Measurements from ENCODE around the gene GLRX5.
"Not testable (repeated sequence)": the region's sequence is repeated elsewhere in the genome, so short reads cannot be mapped to it uniquely, and the experiment has no call there.

Gene GLRX5

GRCh38 chr14:95499354-95499750, 35.5 kb upstream of the GLRX5 start:
- no peak for DNase-seq

DNA sequence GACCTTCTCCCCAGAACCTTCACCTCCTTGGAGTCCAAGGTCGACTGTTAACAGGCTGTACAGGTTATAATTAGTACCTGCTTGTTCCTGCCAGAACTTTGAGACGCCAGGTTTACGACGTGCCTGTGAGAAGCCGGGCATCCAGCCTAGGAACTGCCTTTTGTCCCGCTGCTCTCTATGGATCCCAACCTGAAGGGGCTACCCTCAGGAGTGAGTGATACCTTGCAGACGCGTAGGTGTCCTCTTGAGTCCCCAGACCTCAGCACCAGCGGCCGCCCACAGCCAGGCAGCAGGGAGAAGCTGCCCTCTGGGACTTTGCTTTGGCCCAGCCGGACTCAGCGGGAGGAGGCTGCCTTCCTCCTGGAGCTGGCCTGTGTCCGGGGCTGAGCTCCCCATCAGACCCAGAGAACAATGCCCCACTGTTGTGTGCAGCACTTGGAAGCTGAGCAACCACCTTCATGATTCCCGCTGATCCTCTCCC, 34.6 kb upstream of the GLRX5 start:
- DNase-seq, result no peak

GRCh38 chr14:95500772-95501401, 34.0 kb upstream of the GLRX5 start:
- DNase-seq, result no peak

DNA sequence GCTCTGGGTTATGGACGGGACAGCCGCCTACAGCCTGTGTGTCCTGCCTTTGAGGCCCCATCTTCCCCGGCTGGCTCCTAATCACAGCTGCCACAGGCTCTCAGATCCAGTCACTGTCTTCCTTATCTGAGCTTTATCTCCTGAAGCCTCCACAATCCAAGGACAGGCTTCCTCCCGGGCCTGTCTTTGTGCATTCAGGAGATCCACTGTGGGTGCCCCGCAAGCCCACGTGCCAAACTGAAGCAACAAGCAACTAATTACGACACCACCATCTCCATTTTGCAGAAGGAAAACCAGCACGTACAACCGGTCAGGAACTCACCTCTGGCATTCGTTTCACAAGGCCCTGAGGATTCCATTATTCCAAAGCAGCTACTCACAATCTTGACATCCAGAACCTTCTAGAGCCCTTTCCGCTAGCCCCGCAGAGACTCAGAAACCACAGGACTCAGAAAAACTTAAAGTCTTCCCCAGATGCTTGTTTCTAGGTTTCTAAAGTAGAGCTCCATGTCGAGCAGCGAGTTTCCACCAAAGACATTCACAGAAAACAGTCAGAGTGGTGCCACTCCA, 32.4 kb upstream of the GLRX5 start:
- no peak for DNase-seq

DNA sequence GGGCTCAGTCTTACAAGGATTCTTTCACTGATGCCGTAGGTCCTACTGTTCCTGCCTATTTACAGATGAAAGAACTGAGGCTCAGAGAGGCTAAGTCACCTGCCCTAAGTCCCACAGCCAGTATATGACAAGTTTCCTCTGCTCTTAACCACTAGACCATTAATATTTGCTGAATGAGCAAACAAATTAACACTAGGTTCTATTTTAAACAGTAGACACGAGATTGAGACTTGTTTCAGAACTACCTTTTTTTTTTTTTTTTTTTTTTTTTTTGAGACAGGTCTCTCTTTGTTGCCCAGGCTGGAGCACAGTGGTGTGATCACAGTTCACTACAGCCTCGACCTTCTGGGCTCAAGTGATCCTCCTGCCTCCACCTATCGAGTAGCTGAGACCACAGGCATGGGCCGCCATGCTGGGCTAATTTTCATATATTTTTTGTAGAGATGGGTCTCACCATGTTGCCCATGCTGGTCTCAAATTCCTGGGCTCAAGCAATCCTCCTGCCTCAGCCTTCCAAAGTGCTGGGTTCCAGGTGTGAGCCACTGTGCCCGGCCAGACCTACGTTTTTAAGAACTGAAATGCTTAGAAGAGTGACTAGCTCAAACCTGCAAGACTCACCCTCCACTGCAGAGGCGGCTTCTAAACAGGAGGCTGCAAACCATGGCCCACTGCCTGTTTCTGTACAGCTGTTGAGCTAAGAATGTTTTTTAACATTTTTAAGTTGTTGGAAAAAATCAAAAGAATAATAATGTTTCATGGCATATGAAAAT, 31.3 kb upstream of the GLRX5 start:
- DNase-seq, result no peak

DNA sequence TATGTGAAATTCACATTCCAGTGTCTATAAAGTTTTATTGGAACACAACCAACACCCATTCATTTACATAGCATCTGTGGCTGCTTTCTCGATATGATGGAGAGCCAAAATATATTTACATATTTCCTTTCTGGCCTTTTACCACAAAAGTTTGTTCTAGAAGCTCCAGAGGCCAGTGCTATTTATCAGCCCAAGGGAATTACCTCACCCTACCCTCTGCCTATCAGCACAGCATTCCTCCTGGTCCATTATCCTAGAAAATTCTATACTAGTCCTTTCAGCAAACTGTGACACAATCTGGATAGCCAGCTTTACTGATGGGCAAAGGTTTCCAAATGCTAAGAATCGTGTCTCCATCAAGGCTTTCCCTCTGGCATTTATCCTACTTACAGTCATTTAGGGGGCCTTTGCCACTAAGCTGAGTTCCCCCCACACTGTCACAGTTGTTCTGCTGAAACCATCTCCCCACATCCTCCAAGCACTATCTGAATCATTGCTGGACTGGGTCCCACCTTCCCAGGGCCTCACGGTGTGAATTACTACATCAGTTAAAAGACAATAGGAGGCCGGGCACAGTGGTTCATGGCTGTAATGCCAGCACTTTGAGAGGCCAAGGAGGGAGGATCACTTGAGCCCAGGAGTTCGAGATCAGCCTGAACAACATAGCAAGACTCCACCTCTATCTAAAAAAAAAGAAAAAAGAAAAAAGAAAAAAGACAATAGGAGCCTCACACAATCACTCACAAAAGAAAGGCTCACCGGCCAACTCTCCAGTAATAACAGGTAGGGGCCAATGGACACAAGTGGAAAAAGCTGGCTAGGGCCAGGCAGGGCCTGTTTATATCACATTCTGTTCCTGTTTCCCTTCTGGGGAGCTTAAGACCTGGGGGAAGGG, 30.5 kb upstream of the GLRX5 start:
- peak in 1 of 5 donors; percentile 52 for DNase-seq

GRCh38 chr14:95505030-95505589, 29.7 kb upstream of the GLRX5 start:
- no peak for DNase-seq

- DNase-seq, result no peak
Observed at GRCh38 chr14:95507174-95507573, 27.7 kb upstream of the GLRX5 start.

DNA sequence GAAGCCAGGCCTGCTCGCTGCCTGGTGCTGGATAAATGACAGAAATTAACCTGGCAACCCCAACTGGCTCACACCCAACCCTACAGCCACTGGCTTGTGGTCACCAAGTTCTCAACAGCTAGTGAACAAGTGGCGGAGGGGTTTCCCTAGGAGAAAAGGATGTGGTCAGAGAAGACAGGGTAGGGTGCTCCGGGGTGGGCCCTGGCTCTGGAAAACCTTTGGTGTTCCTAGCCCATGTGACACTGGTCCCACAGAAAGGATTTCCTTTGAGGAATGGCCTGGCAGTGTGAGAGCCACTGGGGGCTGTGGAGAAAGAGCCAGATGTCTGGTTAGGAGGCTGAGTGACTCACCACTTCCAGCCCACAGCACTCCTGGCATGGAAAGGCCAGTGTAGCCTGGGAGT, 27.1 kb upstream of the GLRX5 start:
- no peak for DNase-seq

DNA sequence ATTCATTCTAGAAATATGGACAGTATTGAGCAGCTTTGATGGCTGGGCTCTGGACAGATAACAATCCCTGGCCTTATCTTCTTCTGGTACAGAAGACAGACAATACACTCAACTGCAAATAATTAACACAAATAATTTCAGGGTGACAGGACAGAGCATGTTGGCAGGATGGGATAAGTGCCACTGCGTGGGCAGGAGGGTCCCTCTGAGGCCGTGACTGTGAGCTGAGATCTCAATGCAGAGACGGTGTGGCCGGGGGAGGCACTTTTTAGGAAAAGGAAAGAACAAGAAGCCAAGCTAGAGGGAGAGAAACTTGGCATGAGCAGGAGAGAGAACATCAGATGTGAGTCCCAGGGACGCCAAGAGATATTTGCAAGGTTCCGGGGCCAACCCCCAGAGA, 26.5 kb upstream of the GLRX5 start:
- no peak for DNase-seq

GRCh38 chr14:95509495-95509894, 25.4 kb upstream of the GLRX5 start:
- DNase-seq, result no peak

DNA sequence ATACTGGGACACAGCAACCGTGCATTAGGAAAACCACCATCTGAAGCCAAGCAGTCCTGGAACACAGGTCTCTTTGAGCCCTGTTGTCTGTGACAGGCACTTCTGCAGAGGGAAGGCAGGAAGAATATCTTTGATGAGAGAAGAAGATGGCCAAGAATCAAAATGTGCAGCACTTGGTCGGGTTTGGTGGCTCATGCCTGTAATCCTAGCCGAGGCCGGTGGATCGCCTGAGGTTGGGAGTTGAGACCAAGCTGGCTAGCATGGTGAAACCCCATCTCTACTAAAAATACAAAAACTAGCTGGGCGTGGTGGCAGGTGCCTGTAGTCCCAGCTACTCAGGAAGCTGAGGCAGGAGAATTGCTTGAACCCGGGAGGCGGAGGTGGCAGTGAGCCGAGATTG, 24.5 kb upstream of the GLRX5 start:
- not testable (repeated sequence) for DNase-seq

DNA sequence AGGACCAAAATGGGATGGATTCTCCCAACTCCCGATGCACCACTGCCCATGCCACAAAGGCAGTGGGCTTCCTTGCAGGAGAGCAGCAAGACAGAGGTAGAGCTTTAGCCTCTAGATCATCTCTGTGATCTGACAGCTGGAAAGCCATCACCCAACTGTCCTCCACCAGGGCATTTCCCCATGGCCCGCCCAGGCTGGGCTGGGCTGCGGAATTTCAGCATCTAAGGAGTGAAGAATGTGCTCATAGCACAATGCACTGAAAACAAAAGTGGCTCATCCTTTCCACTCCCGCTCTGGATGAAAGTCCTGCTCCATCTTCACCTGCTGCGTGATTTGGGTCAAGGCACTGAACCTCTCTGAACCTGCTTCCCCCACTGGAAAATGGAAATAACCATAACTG, 24.0 kb upstream of the GLRX5 start:
- DNase-seq, result no peak

DNA sequence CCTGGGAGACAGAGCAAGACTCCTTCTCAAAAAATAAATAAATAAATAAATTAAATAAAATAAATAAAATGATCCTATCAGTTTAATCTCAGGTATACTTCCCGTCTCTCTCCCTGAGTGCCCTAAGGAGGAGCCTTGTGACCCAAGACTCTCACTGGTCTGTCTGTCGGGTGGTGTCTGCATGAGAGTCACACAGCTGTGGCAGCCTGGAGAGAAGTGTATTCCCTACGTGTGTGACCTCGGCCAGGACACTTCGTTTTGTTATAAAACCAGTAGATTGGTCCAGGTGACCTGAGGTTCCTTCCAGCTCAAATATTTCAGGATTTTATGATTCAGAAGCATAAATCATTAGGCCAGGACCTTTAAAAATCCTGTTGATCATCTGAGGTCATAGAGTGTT, 23.2 kb upstream of the GLRX5 start:
- no peak for DNase-seq

DNA sequence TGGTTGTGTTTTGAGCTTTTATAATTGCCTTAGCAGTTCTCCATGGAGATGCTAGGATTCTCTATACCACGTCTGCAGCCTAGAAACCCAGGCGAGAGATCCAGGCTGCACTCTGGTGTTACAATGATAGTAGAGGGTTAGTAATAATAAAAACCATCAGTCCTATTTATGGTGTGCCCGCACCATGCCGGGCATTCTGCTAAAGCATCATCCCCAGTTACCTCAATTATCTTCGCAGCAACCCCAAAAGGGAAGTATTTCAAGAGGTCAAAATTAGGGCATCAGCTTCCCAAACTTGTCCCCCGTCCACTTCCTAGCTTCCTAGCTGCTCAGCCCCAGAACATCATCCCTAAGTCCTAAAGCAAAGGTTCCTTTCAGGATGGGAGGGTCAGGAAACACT, 21.6 kb upstream of the GLRX5 start:
- DNase-seq, result no peak

GRCh38 chr14:95514131-95515079, 20.4 kb upstream of the GLRX5 start:
- DNase-seq, result no peak

DNA sequence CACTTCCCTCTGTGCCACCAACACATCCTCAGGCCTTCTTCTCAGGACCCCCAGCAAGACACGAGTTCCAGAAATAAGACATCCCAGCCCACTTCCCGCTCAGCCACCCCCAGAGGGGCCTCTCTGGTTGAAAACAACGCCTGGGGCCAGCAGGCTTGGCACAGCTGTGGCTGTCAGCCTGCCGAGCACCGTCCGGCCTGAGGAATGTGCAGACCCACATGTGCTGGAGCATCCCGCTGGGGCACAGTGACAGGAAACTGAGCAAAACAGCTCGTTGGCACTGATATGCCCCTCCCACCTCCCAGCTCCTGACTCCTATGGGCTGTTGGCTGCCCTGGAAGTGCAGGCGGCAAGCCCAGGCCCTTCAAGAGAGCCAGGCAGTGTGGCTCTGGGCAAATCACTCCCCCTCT, 19.8 kb upstream of the GLRX5 start:
- DNase-seq, result no peak

- peak; percentile 74 to 88 (median 81) for DNase-seq
Observed at GRCh38 chr14:95515596-95516552, 19.0 kb upstream of the GLRX5 start.

DNA sequence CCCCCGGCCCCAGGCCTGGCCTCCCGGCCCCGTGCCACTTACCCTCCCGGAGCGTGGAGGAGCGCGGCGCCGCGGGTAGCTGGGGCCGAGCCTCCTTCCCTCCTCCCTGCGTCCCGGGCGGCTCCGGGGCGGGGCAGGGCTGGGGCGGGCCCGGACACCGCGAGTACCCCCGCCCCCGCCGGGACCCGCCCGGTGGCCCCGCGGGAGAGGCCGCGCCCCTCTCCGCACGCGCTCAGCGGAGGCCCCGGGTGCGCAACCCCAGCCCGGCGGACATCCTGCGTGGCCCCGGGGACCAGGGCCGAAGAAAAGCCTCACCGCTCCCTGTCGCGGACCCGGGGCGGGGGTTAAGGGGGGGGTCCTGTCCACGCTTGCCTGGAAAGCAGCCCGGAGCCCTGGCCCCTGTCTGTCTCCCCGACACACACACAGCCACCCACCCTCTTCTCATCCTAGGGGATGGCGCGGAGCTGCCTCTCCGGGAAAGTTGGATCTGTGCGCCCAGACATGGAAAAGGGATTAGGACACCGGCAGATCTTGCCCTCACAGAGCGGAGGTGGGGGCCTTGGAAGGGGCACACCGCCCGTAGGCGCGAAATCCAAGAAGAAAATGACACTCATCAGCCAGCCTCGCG, 18.2 kb upstream of the GLRX5 start, which contains the start of gene SYNE3:
Gene SYNE3 (minus strand): TSS at position 97 of the 628 bp plus-strand sequence. CDS start 40,829 bp downstream, outside the sequence.
- DNase-seq, result peak; percentile 40 to 66 (median 43)

Measured in T-helper 1 cell (primary cell).